Left forelimb (tissue), 1 donor: ENCODE measurements around the gene TMEM200C.
"Not testable (repeated sequence)": the region's sequence is repeated elsewhere in the genome, so short reads cannot be mapped to it uniquely, and the experiment has no call there.

Source experiments
- DNase-seq: peaks from one replicate; pipeline ENCODE4 v3.0.0-alpha.2; 2018; ENCODE audit warnings: low spot score

The TMEM200C gene

GRCh38 chr18:5891854-5892215 is 3.5 kb downstream of the TMEM200C start:
- no peak for DNase-seq

GRCh38 chr18:5891184-5891853 is 4.0 kb downstream of the TMEM200C start:
- no peak for DNase-seq

GRCh38 chr18:5890331-5891183 is 4.8 kb downstream of the TMEM200C start:
- DNase-seq: peak; percentile 77

GRCh38 chr18:5885361-5885760 is 10.0 kb downstream of the TMEM200C start:
- no peak for DNase-seq

- DNase-seq: no peak
Observed at GRCh38 chr18:5884375-5884774, 10.9 kb downstream of the TMEM200C start.

GRCh38 chr18:5879479-5879882 is 15.8 kb downstream of the TMEM200C start:
- DNase-seq: no peak

- no peak for DNase-seq
Observed at GRCh38 chr18:5876891-5877290, 18.4 kb downstream of the TMEM200C start.

- DNase-seq: no peak
Observed at GRCh38 chr18:5874336-5874735, 21.0 kb downstream of the TMEM200C start.

- DNase-seq: no peak
Observed at GRCh38 chr18:5872886-5873285, 22.4 kb downstream of the TMEM200C start.

- no peak for DNase-seq
Observed at GRCh38 chr18:5871426-5871825, 23.9 kb downstream of the TMEM200C start.

GRCh38 chr18:5868218-5868854 is 27.0 kb downstream of the TMEM200C start:
- peak; percentile 72 for DNase-seq

- DNase-seq: no peak
Observed at GRCh38 chr18:5865521-5865920, 29.8 kb downstream of the TMEM200C start.

- not testable (repeated sequence) for DNase-seq
Observed at GRCh38 chr18:5862127-5862526, 33.2 kb downstream of the TMEM200C start.

GRCh38 chr18:5857180-5857579 is 38.1 kb downstream of the TMEM200C start:
- DNase-seq: no peak

GRCh38 chr18:5853253-5853652 is 42.1 kb downstream of the TMEM200C start:
- no peak for DNase-seq

- DNase-seq: no peak
Observed at GRCh38 chr18:5851998-5852397, 43.3 kb downstream of the TMEM200C start.

GRCh38 chr18:5842653-5843052 is 52.7 kb downstream of the TMEM200C start:
- DNase-seq: no peak

- no peak for DNase-seq
Observed at GRCh38 chr18:5841518-5841917, 53.8 kb downstream of the TMEM200C start.

- DNase-seq: no peak
Observed at GRCh38 chr18:5840547-5840946, 54.8 kb downstream of the TMEM200C start.

- DNase-seq: no peak
Observed at GRCh38 chr18:5840025-5840424, 55.3 kb downstream of the TMEM200C start.

- DNase-seq: no peak
Observed at GRCh38 chr18:5839102-5839501, 56.2 kb downstream of the TMEM200C start.
